HEK293 (cell line): ENCODE measurements around the gene H3-3A.

Experiments
- CTCF ChIP-seq: fragments of 450-650 bp; formaldehyde crosslinking; IDR thresholded peaks from 2 replicates; pipeline ENCODE4 v1.5.1; 2016; ENCODE audit warnings: missing biosample characterization, missing genetic modification characterization
- HOXD13 ChIP-seq: sonication (generic); formaldehyde crosslinking; IDR thresholded peaks from 2 replicates; pipeline ENCODE4 v1.8.0; 2022; ENCODE audit warnings: missing genetic modification reagents, borderline replicate concordance
- KLF1 ChIP-seq: fragments of 450-650 bp; formaldehyde crosslinking; IDR thresholded peaks from 2 replicates; pipeline ENCODE4 v1.5.1; 2016; ENCODE audit warnings: missing biosample characterization, missing genetic modification characterization
- KLF9 ChIP-seq: fragments of 450-650 bp; formaldehyde crosslinking; IDR thresholded peaks from 2 replicates; pipeline ENCODE4 v1.5.1; 2016; ENCODE audit warnings: missing biosample characterization, missing genetic modification characterization, low read depth
- SP3 ChIP-seq: fragments of 450-650 bp; formaldehyde crosslinking; IDR thresholded peaks from 2 replicates; pipeline ENCODE4 v1.5.1; 2016; ENCODE audit warnings: missing biosample characterization, missing genetic modification characterization
- ZNF274 ChIP-seq, 2 experiments: fragments of 200-500 bp in 1 of 2; fragments of 450-650 bp in 1 of 2; sonication (Bioruptor generic) in 1 of 2; formaldehyde crosslinking in 1 of 2; IDR thresholded peaks; 2 replicates each; pipeline versions ENCODE4 v1.5.1 to v1.6.1; 2014 to 2016; ENCODE audit warnings: borderline replicate concordance in 1 of 2, inconsistent platforms in 1 of 2, low read length in 1 of 2, missing biosample characterization in 1 of 2, missing genetic modification characterization in 1 of 2
- ZNF580 ChIP-seq: fragments of 450-650 bp; formaldehyde crosslinking; IDR thresholded peaks from 2 replicates; pipeline ENCODE4 v1.5.1; 2016; ENCODE audit warnings: missing biosample characterization, missing genetic modification characterization
- ZNF701 ChIP-seq: fragments of 450-650 bp; formaldehyde crosslinking; IDR thresholded peaks from 2 replicates; pipeline ENCODE4 v1.5.1; 2016; ENCODE audit warnings: missing biosample characterization, missing genetic modification characterization
- ZSCAN23 ChIP-seq: fragments of 450-650 bp; formaldehyde crosslinking; IDR thresholded peaks from 2 replicates; pipeline ENCODE4 v1.5.1; 2016; ENCODE audit warnings: missing biosample characterization, missing genetic modification characterization
- TF ChIP-seq, protein P1 (sequence below): fragments of 450-650 bp; formaldehyde crosslinking; IDR thresholded peaks from 2 replicates; pipeline ENCODE4 v1.5.1; 2016; ENCODE audit warnings: missing biosample characterization, missing genetic modification characterization, low read depth

- no peak for TF ChIP-seq ZNF274 (IDR thresholded peaks at IDR 0.05; ENCODE audit: low read length)
- no peak for TF ChIP-seq ZNF274 (tag by site-specific recombination; IDR thresholded peaks at IDR 0.05; ENCODE audit: borderline replicate concordance)
- no peak for TF ChIP-seq SP3
- no peak for TF ChIP-seq ZNF701 (tag by site-specific recombination)
- TF ChIP-seq, protein P1, sequence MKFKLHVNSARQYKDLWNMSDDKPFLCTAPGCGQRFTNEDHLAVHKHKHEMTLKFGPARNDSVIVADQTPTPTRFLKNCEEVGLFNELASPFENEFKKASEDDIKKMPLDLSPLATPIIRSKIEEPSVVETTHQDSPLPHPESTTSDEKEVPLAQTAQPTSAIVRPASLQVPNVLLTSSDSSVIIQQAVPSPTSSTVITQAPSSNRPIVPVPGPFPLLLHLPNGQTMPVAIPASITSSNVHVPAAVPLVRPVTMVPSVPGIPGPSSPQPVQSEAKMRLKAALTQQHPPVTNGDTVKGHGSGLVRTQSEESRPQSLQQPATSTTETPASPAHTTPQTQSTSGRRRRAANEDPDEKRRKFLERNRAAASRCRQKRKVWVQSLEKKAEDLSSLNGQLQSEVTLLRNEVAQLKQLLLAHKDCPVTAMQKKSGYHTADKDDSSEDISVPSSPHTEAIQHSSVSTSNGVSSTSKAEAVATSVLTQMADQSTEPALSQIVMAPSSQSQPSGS (tag by site-specific recombination) = no peak
- no peak for TF ChIP-seq CTCF (tag by site-specific recombination)
- no peak for TF ChIP-seq KLF1 (tag by site-specific recombination)
- TF ChIP-seq ZNF580 (tag by site-specific recombination) = no peak
- no peak for TF ChIP-seq HOXD13 (CRISPR knock-in tag)
- TF ChIP-seq ZSCAN23 (tag by site-specific recombination) = no peak
- no peak for TF ChIP-seq KLF9 (tag by site-specific recombination)
Measured at GRCh38 chr1:226052061-226052460, 10.5 kb upstream of the H3-3A start.
